ENCODE results near the gene ARHGAP8. TPM values are rescaled to one million over a fixed set of nuclear protein-coding genes. Genes with fewer than 3 reads are reported as not detected.

ARHGAP8 gene
- total and polyA plus RNA-seq, 2 donors (not counting 3 experiments of a cell fraction or from before 2014, with no cell fraction given): not detected

GRCh38 chr22:44848296-44848741, 95.9 kb downstream of the ARHGAP8 start:
- Histone ChIP-seq H3K4me2 (ENCODE audit: insufficient read depth, low read length) (no peak overlapping the region), H3K79me2 (ENCODE audit: control insufficient read depth, insufficient read depth, low read length) (no peaks in the 10 kb centered on the region), H3K9ac (replicated peaks; ENCODE audit: extremely low read depth, insufficient read depth, low read length) (no peak overlapping the region), H3K9me1 (replicated peaks; ENCODE audit: control insufficient read depth, extremely low read depth, insufficient read depth, low read length) (no peaks in the 10 kb centered on the region), H2AFZ (ENCODE audit: low read depth, low read length) (no peak overlapping the region), H3K27me3 (ENCODE audit: control insufficient read depth in 2 of 2, insufficient read depth in 2 of 2, low read length in 2 of 2) (no peaks in the 10 kb centered on the region), H3K36me3 (ENCODE audit: control insufficient read depth in 2 of 2, extremely low read depth in 1 of 2, insufficient read depth in 2 of 2, low read length in 2 of 2) (no peaks in the 10 kb centered on the region), H3K9me3 (replicated peaks; ENCODE audit: control insufficient read depth, insufficient read depth, low read length) (no peaks in the 10 kb centered on the region), H3K27ac (ENCODE audit: insufficient read depth, low read depth, low read length) (no peak overlapping the region), H4K20me1 (replicated peaks; ENCODE audit: control insufficient read depth, extremely low read depth, insufficient read depth, low read length) (no peaks in the 10 kb centered on the region), H3K4me1 (ENCODE audit: control insufficient read depth, extremely low read depth, insufficient read depth, low read length) (no peaks in the 10 kb centered on the region), H3K4me3 (replicated peaks in 1 of 3; ENCODE audit: insufficient read depth in 1 of 3, low read depth in 1 of 3, low read length in 3 of 3) (no peak overlapping the region)
- FAIRE-seq: no peak
- ChIA-PET POLR2A (no interaction called here), CTCF (no interaction called here)
- TF ChIP-seq GATA2 (IDR thresholded peaks at IDR 0.05; ENCODE audit: insufficient read depth, insufficient read length, low read depth, low read length) (no peak), JUN (IDR thresholded peaks at IDR 0.05; ENCODE audit: borderline replicate concordance, insufficient read depth, insufficient read length, low read depth) (no peak), MYC (IDR thresholded peaks at IDR 0.05; ENCODE audit: low read depth, low read length) (no peak), FOS (IDR thresholded peaks at IDR 0.05; ENCODE audit: borderline replicate concordance, insufficient read depth, low read length) (no peak)
- intact Hi-C loops (cut with micrococcal nuclease): no loop called here
- no TSS peak for BruUV-seq (replicated peaks)
- no peak for DNase-seq (ENCODE audit: low read depth, low spot score)
- dilution Hi-C loops (cut with MboI; ENCODE audit: extremely low pct_ligation_motif_present, low sequenced_read_pairs): no loop called here

GRCh38 chr22:44848791-44849420, 96.5 kb downstream of the ARHGAP8 start:
- FAIRE-seq: no peak
- no peak for DNase-seq (ENCODE audit: low read depth, low spot score)
- Histone ChIP-seq H2AFZ (ENCODE audit: low read depth, low read length) (no peak overlapping the region), H4K20me1 (replicated peaks; ENCODE audit: control insufficient read depth, extremely low read depth, insufficient read depth, low read length) (no peaks in the 10 kb centered on the region), H3K79me2 (ENCODE audit: control insufficient read depth, insufficient read depth, low read length) (no peaks in the 10 kb centered on the region), H3K27me3 (ENCODE audit: control insufficient read depth in 2 of 2, insufficient read depth in 2 of 2, low read length in 2 of 2) (no peaks in the 10 kb centered on the region), H3K4me1 (ENCODE audit: control insufficient read depth, extremely low read depth, insufficient read depth, low read length) (no peaks in the 10 kb centered on the region), H3K36me3 (ENCODE audit: control insufficient read depth in 2 of 2, extremely low read depth in 1 of 2, insufficient read depth in 2 of 2, low read length in 2 of 2) (no peaks in the 10 kb centered on the region), H3K4me2 (ENCODE audit: insufficient read depth, low read length) (no peak overlapping the region), H3K9ac (replicated peaks; ENCODE audit: extremely low read depth, insufficient read depth, low read length) (no peak overlapping the region), H3K4me3 (replicated peaks in 1 of 3; ENCODE audit: insufficient read depth in 1 of 3, low read depth in 1 of 3, low read length in 3 of 3) (no peak overlapping the region), H3K9me3 (replicated peaks; ENCODE audit: control insufficient read depth, insufficient read depth, low read length) (no peaks in the 10 kb centered on the region), H3K9me1 (replicated peaks; ENCODE audit: control insufficient read depth, extremely low read depth, insufficient read depth, low read length) (no peaks in the 10 kb centered on the region), H3K27ac (ENCODE audit: insufficient read depth, low read depth, low read length) (no peak overlapping the region)
- dilution Hi-C loops (cut with MboI; ENCODE audit: extremely low pct_ligation_motif_present, low sequenced_read_pairs) (no loop called here), intact Hi-C loops (cut with micrococcal nuclease) (no loop called here)
- BruUV-seq (replicated peaks): no TSS peak
- ChIA-PET CTCF (no interaction called here), POLR2A (no interaction called here)
- TF ChIP-seq GATA2 (IDR thresholded peaks at IDR 0.05; ENCODE audit: insufficient read depth, insufficient read length, low read depth, low read length) (no peak), POLR2A (IDR thresholded peaks at IDR 0.05; ENCODE audit: low read depth, low read length) (no peak), JUN (IDR thresholded peaks at IDR 0.05; ENCODE audit: borderline replicate concordance, insufficient read depth, insufficient read length, low read depth) (no peak), MAX (IDR thresholded peaks at IDR 0.05; ENCODE audit: insufficient read depth, insufficient read length) (no peak), FOS (IDR thresholded peaks at IDR 0.05; ENCODE audit: borderline replicate concordance, insufficient read depth, low read length) (no peak), POLR2AphosphoS5 (IDR thresholded peaks at IDR 0.05; ENCODE audit: insufficient read depth, low read depth, low read length) (no peak), EZH2 (IDR thresholded peaks at IDR 0.05; ENCODE audit: borderline replicate concordance, low read depth, low read length, severe bottlenecking) (no peak), CTCF (IDR thresholded peaks at IDR 0.05; ENCODE audit: extremely low read depth in 1 of 2, insufficient read depth in 1 of 2, low read depth in 1 of 2, low read length in 2 of 2) (no peak), MYC (IDR thresholded peaks at IDR 0.05; ENCODE audit: low read depth, low read length) (no peak)
